CD4-positive, alpha-beta T cell treated with Interleukin-6 for 4 hours (primary cell): ENCODE measurements around the gene HMOX2.

Experiments used
- DNase-seq: peaks from one replicate; pipeline ENCODE4 v3.0.0-alpha.2; 2020; ENCODE audit warnings: mixed read lengths

The HMOX2 gene

DNA sequence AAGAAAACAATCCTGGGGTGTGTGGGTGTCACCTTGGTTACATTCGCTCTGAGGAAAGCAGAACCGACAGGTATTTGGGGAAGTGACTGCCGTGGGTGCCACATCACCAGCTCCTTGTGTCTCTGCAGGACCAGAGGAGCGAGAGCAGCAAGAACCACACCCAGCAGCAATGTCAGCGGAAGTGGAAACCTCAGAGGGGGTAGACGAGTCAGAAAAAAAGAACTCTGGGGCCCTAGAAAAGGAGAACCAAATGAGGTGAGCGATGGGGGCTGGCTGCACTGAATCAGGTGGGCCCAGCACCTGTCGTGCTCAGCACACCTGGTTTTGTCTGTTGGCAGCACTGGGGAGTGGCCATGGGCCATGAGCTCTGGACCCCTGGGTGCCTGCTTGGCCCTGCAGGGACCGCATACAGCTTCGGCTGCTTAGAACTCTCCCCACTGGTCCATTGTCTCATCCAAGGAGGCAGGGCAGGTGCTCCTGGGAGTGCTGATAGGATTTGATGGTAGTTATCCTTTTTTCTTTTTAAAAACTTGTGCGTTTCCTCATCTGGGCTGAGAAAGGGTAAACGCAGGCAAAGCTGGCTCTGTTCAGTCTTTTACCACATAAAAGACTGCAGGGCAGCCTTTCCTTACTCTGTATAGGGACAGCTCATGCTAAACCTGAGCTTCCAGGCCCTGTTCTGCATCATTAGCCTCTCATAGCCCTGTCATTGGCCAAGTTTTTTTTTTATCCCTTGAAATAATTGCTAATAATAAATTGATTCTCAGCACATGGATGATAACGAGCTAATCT lies 29.4 kb downstream of the HMOX2 start:
- peak; percentile 88 for DNase-seq

DNA sequence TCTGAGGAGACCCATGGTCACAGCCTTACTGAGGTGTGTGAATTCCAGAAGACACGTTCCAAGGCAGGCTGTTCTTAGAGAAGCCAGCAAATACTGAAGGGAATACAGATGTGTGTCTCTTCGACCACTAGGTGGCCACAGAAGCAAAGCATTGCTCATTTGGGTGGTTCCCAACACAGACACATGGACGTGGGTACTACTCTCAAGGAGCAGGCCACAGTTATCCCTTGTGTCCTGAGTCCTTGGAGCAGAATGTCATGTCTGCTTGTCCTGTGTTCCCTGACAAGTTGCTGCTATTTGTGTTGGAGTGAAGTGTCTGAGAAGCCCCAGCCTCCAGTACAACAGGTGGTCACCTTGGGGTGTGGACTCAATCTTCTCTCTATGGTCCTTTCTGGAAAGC lies 30.3 kb downstream of the HMOX2 start:
- peak; percentile 73 for DNase-seq

DNA sequence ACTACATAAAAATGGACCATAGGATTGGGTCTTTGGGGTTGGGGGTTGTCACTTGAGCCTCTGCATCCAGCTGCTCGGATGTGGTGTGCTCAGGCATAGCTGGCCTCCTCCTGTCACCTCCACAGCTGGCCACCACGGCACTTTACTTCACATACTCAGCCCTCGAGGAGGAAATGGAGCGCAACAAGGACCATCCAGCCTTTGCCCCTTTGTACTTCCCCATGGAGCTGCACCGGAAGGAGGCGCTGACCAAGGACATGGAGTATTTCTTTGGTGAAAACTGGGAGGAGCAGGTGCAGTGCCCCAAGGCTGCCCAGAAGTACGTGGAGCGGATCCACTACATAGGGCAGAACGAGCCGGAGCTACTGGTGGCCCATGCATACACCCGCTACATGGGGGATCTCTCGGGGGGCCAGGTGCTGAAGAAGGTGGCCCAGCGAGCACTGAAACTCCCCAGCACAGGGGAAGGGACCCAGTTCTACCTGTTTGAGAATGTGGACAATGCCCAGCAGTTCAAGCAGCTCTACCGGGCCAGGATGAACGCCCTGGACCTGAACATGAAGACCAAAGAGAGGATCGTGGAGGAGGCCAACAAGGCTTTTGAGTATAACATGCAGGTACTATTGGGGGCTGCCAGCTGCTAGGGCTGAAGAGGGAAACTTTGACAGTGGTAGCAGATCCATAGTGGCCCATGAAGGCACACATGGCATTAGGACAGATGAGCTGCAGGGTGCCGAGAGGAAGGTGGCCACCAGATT lies 31.6 kb downstream of the HMOX2 start:
- no peak for DNase-seq

DNA sequence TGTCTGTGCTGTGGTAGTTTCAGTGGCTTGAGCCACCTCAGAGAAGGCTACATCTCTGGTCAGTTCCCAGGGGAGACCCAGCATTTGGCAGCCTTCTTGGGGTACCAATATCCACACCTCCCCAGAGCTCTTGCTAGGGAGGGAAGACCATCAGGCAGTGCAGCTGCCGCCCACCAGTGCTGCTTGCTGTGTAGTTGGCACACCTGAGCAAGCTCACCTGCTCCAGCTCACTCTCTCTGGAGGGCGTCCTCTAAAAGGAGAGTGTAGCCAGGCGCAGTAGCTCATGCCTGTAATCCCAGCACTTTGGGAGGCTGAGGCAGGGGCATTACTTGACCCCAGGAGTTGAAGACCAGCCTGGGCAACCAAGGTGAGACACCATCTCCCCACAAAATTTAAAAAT lies 32.6 kb downstream of the HMOX2 start:
- no peak for DNase-seq

DNA sequence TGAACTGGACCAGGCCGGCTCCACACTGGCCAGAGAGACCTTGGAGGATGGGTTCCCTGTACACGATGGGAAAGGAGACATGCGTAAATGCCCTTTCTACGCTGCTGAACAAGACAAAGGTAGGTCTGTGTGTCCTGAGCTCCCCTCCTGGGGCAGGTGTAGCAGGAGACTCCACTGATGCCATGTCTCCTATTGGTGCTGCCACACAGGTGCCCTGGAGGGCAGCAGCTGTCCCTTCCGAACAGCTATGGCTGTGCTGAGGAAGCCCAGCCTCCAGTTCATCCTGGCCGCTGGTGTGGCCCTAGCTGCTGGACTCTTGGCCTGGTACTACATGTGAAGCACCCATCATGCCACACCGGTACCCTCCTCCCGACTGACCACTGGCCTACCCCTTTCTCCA lies 33.2 kb downstream of the HMOX2 start:
- DNase-seq: no peak

DNA sequence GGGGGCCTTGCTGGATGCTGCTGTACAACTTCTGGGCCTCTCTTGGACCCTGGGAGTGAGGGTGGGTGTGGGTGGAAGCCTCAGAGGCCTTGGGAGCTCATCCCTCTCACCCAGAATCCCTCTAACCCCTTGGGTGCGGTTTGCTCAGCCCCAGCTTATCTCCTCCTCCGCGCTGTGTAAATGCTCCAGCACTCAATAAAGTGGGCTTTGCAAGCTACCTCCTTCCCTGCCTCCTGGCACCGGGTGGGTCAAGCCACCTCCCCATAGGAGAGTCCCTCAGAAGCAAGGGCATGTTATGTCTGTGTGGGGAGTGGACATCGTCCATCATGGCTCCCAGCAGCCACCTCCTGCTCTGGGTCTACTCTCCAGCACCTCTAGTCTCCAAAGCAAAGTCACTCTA lies 33.9 kb downstream of the HMOX2 start:
- DNase-seq: no peak

DNA sequence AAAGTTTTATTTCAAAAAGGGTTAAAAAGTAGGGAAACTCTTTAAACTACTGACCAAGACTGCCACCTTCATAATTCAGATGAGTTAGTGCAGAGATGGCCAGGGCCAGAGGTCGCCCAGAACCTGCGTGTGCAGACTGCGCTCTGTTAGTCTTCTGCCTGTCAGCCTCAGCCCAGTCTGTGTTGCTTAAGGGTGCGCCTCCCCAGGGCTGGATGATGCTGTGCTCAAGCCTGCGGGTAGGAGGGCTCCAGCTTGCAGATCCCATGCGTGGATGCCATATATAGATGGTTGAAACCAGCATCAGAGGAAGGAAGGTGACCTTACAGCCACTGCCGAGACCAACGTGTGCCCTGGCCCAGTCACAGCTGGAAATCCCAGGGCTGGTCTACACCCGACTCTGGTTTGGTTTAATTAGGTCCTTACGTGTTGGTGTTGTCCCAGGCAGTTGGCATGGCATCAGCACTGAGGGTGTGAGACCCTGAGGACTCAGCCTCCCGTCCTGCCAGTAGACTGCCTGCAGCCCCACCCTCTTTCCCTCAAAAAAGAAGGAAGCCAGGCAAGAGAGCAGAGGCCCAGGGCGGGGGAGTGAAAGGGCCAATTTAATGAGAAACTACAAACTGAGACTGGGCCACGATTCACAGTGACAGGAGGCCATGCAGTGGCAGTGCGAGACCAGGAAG lies 34.7 kb downstream of the HMOX2 start:
- DNase-seq: no peak

DNA sequence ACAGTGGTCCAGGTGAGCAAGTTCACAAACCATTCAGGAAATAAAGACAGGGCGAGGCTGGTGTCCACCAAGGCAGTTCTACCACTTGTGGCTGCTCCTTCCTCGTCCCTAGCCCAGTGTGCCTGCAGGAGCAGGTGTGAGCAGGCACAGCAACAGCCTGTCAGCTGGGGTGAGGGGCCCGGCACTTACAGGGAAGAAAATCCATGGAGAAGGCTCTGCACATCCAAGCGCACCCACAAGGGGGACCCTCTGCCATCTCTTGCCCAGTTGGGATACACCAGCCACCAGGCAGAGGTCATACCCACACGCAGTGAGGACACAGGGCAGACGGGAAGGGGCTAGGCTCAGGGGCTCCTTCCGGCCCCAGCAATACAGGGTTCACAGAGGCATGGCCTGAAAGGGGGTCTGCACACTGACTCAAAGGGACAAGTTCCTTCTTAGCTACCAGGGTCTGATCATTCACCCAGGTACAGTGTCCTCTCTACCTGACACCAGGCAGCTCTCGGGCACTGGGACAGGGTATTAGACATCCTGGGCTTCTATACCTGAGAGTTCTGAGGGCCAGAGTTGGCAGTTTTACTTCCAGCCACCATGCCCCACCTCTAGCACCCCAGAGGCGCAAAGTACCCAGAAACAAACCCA lies 35.4 kb downstream of the HMOX2 start:
- peak; percentile 22 for DNase-seq

DNA sequence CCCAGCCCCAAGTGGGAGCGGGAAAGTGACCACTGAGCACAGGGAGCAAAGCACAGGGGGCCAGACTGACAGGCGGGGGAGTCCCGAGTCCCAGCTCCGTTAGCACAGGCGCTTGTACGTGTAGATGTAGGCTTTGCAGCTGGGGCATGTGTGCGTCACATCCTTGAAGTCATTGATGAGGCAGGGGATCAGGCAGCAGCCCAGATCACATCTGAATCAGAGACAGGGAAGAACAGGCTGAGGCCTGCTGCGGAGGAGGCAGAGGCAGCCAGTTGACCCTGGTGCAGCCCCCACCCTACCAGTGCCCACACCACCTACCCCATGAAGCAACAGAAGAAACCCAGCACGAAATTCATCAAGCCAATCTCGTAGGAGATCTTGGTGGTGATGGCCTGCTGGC lies 36.3 kb downstream of the HMOX2 start:
- DNase-seq: no peak

DNA sequence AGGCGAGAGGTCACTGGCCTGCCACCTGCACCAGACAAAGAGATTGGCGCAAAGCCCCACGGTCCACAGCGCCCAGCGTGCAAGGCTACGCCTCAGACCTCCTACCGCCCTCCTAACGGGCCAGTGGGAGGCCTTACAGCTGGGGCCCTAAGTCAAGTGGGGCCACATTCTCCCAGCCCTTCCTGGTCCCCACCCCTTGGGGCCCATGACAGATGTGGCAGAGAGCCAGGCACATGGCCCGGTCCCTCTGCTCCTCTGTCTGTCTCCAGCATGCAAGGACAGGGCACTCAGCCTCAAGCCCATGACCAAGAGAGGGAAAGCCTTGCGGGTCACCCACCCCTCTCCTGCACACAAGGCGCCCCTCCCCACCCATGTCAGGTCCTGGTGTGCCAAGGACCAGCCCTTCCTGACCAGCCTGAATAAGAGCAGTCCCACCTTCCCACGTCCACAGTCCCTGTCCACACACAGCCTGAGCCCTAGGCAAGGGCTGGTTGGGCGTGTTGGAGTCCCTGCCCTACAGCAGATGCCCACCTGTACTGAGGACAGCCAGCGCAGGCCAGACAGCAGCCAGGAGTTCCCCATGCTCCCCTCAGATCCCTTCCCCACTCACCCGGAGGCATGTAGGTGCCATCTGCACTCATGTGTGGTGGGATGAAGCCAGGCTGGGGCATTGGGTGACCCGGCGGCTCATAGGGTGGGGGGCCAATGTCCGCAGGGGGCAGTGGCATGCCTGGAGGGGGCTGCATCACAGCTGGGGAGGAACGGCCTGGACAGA lies 37.1 kb downstream of the HMOX2 start:
- DNase-seq: no peak

DNA sequence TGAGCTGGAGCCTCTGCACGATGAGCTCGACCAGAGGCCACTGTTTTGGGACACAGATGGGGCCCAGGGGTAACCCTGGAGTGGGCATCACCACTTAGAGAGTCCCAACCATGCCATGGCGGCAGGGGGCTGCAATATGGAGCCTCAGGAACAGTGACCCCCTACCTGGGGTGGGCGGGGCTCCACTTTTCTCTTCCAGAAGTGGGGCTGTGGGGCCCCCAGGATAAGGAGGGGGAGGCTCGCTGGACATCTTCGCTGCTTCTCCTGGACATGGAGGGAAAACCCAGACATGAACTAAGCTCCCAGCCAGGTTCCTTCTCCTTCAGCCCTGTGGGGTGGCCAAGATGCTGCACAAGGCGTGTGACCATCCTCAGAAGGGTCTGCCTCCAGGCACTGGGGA lies 37.7 kb downstream of the HMOX2 start:
- no peak for DNase-seq

DNA sequence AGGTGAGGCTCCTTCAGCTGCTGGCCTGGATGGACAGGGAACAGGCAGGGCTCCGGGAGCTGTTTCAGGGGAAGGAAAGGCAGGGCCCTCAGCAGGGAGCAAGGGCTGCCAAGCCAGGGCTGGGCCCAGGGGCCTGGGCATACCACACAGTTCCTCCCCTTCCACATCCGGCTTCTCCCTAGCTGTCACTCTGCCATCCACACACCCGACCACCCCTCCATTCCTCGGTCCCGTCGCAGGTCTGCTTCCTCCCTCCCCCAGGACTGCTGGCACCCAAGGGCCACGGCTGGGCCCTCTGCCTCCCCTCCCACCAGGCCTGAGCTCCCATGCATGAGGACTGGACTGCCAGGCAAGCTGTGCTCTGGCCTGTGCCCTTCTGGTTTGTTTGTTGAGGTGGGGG lies 38.4 kb downstream of the HMOX2 start:
- peak; percentile 17 for DNase-seq

DNA sequence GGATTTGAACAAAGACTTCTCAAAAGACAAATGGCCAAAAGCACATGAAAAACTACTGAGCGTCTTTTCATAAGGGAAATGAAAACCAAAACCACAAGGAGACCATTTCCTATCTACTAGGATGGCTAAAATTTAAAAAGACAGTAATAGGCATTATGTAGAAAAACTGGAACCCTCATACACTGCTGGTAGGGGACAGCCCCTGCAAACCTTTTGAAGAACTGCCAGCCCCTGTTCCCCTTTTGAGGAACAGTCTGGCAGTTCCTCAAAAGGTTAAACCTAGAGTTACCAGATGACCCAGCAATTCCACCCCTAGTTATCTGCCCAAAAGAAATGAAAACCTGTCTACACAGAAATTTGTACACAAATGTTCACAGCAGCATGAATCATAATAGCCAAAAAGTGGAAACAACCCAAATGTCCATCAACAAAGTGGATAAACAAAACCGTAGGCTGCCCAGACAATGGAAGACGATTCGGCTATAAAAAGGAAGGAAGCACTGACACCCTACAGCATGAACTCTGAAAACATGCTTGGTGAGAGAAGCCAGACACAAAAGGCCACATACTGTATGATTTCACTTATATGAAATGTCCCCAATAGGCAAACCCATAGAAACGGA lies 39.5 kb downstream of the HMOX2 start:
- no peak for DNase-seq

DNA sequence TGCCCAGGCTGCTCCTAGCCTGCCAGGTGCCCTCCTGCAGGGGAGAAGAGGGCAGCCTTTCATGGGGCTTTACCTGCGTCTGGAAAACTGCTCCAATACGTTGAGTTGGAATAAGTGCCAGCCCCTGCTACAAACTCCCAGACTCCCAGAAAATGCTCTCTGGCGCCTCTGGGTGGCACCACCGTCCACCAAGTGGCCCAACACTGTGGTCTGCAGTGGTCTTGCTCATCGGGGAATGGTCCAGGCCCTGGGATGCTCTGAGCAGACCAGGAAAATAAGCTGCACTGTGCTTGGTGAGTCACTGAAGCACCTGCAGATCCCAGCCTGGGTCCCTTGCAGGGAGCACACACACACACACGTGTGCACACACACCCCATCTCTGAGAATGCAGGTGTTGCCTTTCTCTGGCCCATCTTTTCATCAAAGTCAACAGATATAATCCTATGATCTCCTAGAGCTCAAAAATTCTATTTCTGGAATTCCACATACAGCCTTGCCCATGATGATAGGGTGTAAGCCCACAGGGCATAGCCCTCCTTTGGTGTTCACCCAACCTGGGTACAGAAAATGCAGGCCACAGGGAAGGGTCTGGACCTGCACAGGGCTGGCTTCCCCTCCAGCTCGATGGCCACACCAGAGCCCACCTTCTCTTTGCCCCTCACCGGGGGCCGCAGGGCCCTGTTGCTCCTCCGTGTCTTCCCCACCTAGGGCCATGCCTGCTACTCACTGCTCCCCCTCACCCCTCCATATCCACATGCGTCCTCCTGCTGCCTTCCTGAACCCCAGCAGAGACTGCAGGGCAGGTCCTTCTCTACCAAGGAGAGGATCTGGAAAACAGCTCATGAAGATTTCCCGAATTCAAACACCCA lies 41.8 kb downstream of the HMOX2 start:
- DNase-seq: peak; percentile 17

DNA sequence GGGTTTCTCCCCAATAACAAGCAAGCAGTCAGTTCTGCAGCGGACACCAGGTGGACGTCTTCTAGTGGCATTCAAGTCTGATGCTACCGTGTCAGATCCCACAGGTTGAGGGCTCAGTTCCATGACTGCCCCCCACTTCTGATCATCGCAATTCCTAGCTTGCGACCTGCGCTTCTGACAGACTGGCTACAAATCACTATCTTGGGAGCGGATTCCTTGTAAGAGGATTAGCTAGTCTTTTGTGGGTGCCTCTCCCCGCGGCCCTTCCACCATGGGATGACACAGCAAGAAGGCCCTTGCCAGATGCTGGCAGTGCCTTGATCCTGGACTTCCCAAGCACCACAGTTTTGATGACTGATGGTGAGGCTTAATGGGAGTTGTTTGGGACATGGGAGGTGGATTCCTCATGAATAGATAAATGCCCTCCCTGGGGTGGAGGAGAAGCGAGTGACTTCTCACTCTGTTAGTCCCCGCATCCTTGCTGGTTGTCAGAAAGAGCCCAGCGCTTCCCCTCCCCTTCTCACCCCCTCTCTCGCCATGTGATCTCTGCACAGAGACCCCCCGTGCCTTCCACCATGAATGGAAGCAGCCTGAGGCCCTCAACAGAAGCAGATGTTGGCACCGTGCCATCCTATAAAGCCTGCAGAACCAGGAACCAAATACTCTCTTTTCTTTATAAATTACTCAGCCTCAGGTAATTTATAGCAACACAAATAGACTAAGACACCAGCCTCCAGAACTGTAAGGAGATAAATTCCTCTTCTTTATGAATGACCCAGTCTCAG lies 43.3 kb downstream of the HMOX2 start:
- no peak for DNase-seq

DNA sequence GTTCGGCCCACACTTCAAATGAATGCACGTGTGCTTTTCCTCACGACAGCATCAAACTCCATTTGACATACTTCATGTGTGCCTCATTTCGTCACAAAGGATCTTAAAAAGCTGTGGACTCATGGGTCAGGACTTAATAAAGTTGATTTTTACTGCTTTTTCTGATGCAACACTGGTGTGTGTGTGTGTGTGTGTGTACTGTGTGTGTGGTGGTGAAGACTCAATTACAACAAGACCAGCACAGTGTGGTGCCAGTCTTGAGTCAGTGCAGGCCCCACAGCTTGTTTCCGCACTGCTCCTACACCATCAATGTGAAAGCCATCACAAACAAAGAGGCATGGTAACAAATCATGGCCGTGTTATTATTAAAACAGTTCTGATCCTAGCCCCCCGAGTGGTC lies 44.7 kb downstream of the HMOX2 start:
- DNase-seq: no peak

DNA sequence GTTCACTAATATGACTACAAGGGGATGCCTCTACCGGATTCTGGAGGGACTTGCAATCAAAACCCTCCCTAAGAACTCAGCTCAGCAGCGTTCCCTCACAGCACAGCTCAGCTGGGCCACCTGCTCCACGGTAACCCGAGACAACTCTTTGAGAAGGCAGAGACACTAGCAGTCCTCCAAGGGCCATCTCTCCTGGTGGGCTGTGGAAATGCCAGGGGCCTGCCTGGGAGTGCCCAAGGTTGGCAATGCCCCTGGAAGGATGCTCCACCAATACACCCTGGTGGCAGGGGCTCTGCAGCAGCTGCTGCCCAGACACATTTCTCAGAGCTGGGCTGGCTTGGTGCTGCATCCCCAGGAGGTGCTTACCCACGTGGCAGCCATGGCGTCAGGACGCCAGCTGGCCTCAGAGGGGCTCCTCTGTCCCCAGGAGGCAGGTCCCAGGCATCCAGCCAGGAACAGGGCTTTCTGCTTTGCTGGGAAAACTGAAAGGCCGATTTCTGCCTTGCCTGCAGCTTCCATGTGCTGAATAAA lies 45.9 kb downstream of the HMOX2 start:
- no peak for DNase-seq

DNA sequence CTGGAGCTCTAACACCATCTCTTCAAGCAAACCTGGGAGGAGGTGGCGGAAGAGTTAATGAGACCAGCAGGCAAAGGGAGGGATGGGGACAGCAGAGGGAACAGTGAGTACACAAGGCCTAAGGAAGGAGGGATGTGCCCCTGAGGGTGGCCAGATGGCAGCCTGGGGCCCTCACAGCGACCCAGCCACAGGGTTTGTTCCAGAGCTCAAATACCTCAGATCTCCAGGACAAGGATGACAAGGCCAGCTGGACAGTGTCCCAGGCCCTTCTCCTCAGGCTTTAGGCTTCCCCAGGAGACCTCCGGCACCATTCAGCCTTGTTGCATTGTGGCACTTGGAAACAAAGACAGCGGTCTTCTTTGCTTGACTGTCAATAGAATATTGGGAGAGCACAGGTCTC lies 47.5 kb downstream of the HMOX2 start:
- no peak for DNase-seq

DNA sequence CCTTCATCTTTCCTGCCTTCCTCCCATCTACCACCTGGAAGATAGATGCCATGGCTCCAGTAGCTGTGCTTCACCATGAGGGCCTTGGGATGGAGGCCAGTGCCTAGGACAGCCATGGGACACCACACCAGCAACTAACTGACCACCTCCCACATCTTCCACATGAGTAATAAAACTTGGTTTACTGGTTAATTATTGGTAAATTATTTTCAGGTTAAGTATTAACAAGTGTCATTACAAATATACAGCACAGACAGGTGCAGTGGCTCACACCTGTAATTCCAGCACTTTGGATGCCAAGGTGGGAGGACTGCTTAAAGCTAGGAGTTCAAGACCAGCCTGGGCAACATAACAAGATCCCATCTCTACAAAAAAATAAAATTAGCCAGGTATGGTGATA lies 48.4 kb downstream of the HMOX2 start:
- no peak for DNase-seq

DNA sequence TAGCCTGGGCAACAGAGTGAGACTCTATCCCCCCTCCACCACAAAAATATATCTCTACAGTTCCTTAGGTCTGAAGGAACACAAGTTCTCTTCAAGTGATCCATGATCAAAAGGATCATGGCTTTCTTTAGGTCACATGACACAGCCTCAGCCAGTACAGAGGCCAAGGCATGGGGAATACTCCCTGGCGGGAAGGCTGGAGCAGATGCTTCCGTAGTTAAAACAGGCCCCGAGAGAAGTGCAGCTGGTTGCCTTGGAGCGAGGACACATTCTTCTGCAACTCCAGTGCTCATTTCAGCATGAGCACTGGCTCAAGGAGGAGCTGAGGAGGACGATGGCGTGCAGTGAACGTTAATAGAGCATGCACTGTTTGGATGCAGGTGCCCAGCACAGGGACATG lies 48.9 kb downstream of the HMOX2 start:
- DNase-seq: no peak
